Caco-2 (cell line): Measurements from ENCODE around the gene TSPAN18. TPM values are rescaled to one million over a fixed set of nuclear protein-coding genes. Genes with fewer than 3 reads are reported as not detected.

Experiments used
- BruUV-seq: library from RNA; stranded (reverse); fragments of 400-500 nt; replicated peaks from 2 replicates; lab custom pipeline; 2021; lab: Mats Ljungman, UMichigan
- CTCF ChIA-PET: fragments of 300-600 bp; sonication (Branson Sonifier 250); formaldehyde crosslinking; loops from one replicate; lab custom pipeline; 2022; ENCODE audit warnings: antibody characterized with exemption; lab: Charles Lee
- POLR2A ChIA-PET: fragments of 300-600 bp; sonication (Branson Sonifier 250); formaldehyde crosslinking; loops from one replicate; lab custom pipeline; 2022; ENCODE audit warnings: antibody characterized with exemption; lab: Charles Lee
- DNase-seq, 2 experiments: peaks; one replicate each; pipeline versions ENCODE4 v3.0.0 to v3.0.0-alpha.2; 2020 to 2022
- H3K27me3 ChIP-seq: replicated peaks from 2 replicates; pipeline ENCODE4 v1.6.0; 2011; ENCODE audit warnings: low read length; ENCODE audit not compliant: control insufficient read depth, insufficient read depth
- H3K36me3 ChIP-seq: 2 replicates; pipeline ENCODE4 v1.5.1; 2011; ENCODE audit warnings: low read length; ENCODE audit not compliant: control insufficient read depth, insufficient read depth
- H3K4me1 ChIP-seq: fragments of 250-450 bp; sonication (Bioruptor Pico); 2 replicates; pipeline ENCODE4 v1.5.1; 2020; ENCODE audit warnings: mild to moderate bottlenecking
- H3K4me3 ChIP-seq: 2 replicates; pipeline ENCODE4 v1.5.1; 2011; ENCODE audit warnings: low read depth, mild to moderate bottlenecking, control low read depth, low read length
- H3K9me3 ChIP-seq: fragments of 250-450 bp; sonication (Bioruptor Pico); 2 replicates; pipeline ENCODE4 v1.5.1; 2020; ENCODE audit warnings: mild to moderate bottlenecking, moderate library complexity
- H3K27ac Mint-ChIP-seq: one replicate; pipeline ENCODE4 v1.8.0; 2022; ENCODE audit warnings: mixed read lengths; ENCODE audit not compliant: unreplicated experiment
- H3K27me3 Mint-ChIP-seq: one replicate; pipeline ENCODE4 v1.8.0; 2022; ENCODE audit warnings: mixed read lengths; ENCODE audit not compliant: insufficient read depth, unreplicated experiment
- H3K36me3 Mint-ChIP-seq: one replicate; pipeline ENCODE4 v1.8.0; 2022; ENCODE audit warnings: mild to moderate bottlenecking, mixed read lengths; ENCODE audit not compliant: insufficient read depth, unreplicated experiment
- H3K4me1 Mint-ChIP-seq: one replicate; pipeline ENCODE4 v1.8.0; 2022; ENCODE audit warnings: low read depth, mixed read lengths; ENCODE audit not compliant: unreplicated experiment
- H3K4me3 Mint-ChIP-seq: one replicate; pipeline ENCODE4 v1.8.0; 2022; ENCODE audit warnings: mild to moderate bottlenecking, moderate library complexity, mixed read lengths; ENCODE audit not compliant: unreplicated experiment
- H3K9me3 Mint-ChIP-seq: one replicate; pipeline ENCODE4 v1.8.0; 2022; ENCODE audit warnings: mixed read lengths; ENCODE audit not compliant: unreplicated experiment
- CTCF ChIP-seq, 2 experiments: fragments of 200-600 bp in 1 of 2; IDR thresholded peaks; 1 replicate in 1 of 2; 2 replicates in 1 of 2; pipeline versions ENCODE4 v1.5.1 to v1.8.0; 2011 to 2022; ENCODE audit warnings: antibody characterized with exemption in 1 of 2, control low read depth in 1 of 2, inconsistent platforms in 1 of 2, low read depth in 1 of 2, low read length in 1 of 2, mild to moderate bottlenecking in 1 of 2, moderate library complexity in 1 of 2; ENCODE audit not compliant: insufficient read depth in 1 of 2, severe bottlenecking in 1 of 2, unreplicated experiment in 1 of 2
- intact Hi-C: fragments of 100-400 bp; cut with micrococcal nuclease; formaldehyde crosslinking; loops from one replicate; pipeline ENCODE4 v1.10.0; 2022; ENCODE audit not compliant: unreplicated experiment
- total RNA-seq: library from RNA; stranded (reverse); gene quantifications from 2 replicates; pipeline ENCODE4 v1.2.3, GENCODE V29; 2022

Gene TSPAN18
- total RNA-seq, 1 experiment from 2014 or later = 7.4 TPM

DNA sequence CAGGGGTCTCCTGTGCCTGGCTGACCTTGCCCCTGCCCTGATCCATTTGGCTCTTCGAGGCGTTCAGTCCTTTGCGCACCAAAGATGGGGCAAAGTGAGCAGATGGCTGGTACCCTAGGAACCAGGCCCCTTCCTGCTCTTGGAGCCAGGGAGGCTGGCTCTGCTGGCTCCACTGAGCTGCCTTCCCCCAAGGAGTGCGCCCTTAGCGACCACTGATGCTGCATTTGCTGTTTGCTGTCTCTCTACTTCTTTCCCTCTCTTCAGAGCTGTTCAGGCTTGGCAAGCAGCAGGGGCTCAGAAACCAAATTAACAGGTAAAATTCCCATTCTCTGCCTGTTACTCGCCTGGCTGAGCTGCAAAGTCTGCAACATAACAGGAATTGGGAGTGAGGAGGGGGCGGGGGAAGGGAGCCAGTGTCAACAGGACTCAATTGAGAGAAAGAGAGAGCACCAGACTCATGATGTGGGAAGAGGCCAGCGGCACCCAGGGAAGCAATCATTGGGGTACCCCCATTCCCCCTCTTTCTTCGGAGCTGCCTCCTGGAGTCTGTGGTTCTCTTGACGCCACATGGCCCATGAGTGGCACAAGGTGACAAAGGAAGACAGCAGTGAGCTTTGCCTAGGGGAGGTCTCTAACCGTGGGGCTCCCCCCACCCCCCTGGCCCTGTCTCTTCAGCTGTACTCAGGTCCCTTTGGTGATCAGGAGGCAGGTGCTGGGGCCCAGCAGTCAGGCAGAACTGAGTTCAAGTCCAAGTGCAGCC lies 121.6 kb downstream of the TSPAN18 start:
- Mint-ChIP-seq H3K27me3 (no peaks in the 10 kb centered on the region), H3K36me3 (no peaks in the 10 kb centered on the region), H3K4me1 (no peaks in the 10 kb centered on the region), H3K27ac (no peak overlapping the region), H3K4me3 (no peak overlapping the region), H3K9me3 (no peaks in the 10 kb centered on the region)
- DNase-seq = no peak
- H3K27me3 ChIP-seq = no peaks in the 10 kb centered on the region
- H3K4me3 ChIP-seq = no peak overlapping the region
- BruUV-seq = no TSS peak
- no peaks in the 10 kb centered on the region for H3K4me1 ChIP-seq
- intact Hi-C loops = no loop called here
- TF ChIP-seq CTCF (IDR thresholded peaks at IDR 0.05; ENCODE audit: insufficient read depth in 1 of 2, low read depth in 1 of 2, low read length in 1 of 2, severe bottlenecking in 1 of 2, unreplicated experiment in 1 of 2) = no peak
- ChIA-PET CTCF (interaction anchor here (0.6 kb wide), 1 partner anchor 173 kb away, joined by 4 read pairs; no protein-coding TSS in a partner anchor), POLR2A (no interaction called here)
- H3K9me3 ChIP-seq = peaks cover 7% of the 10 kb centered on the region
- H3K36me3 ChIP-seq = no peaks in the 10 kb centered on the region

GRCh38 chr11:44848963-44849350 lies 122.2 kb downstream of the TSPAN18 start:
- no peaks in the 10 kb centered on the region for H3K36me3 Mint-ChIP-seq
- Histone ChIP-seq H3K27me3 (no peaks in the 10 kb centered on the region), H3K4me1 (no peaks in the 10 kb centered on the region), H3K9me3 (peaks cover 7% of the 10 kb centered on the region), H3K4me3 (no peak overlapping the region), H3K36me3 (no peaks in the 10 kb centered on the region)
- BruUV-seq = no TSS peak
- no peak for DNase-seq
- ChIA-PET POLR2A (no interaction called here), CTCF (interaction anchor here (0.6 kb wide), 1 partner anchor 172 kb away, joined by 4 read pairs; no protein-coding TSS in a partner anchor)
- no peaks in the 10 kb centered on the region for H3K4me1 Mint-ChIP-seq
- H3K27me3 Mint-ChIP-seq = no peaks in the 10 kb centered on the region
- no peak for TF ChIP-seq CTCF (IDR thresholded peaks at IDR 0.05; ENCODE audit: insufficient read depth in 1 of 2, low read depth in 1 of 2, low read length in 1 of 2, severe bottlenecking in 1 of 2, unreplicated experiment in 1 of 2)
- H3K9me3 Mint-ChIP-seq = no peaks in the 10 kb centered on the region
- no peak overlapping the region for H3K27ac Mint-ChIP-seq
- intact Hi-C loops = no loop called here
- no peak overlapping the region for H3K4me3 Mint-ChIP-seq

GRCh38 chr11:44849424-44849823 lies 122.7 kb downstream of the TSPAN18 start:
- ChIA-PET CTCF (no interaction called here), POLR2A (no interaction called here)
- Mint-ChIP-seq H3K36me3 (no peaks in the 10 kb centered on the region), H3K27ac (no peak overlapping the region), H3K27me3 (no peaks in the 10 kb centered on the region), H3K4me3 (no peak overlapping the region), H3K4me1 (no peaks in the 10 kb centered on the region), H3K9me3 (no peaks in the 10 kb centered on the region)
- no peak for DNase-seq
- intact Hi-C loops = no loop called here
- no peaks in the 10 kb centered on the region for H3K36me3 ChIP-seq
- BruUV-seq = no TSS peak
- H3K4me3 ChIP-seq = no peak overlapping the region
- TF ChIP-seq CTCF (IDR thresholded peaks at IDR 0.05; ENCODE audit: insufficient read depth in 1 of 2, low read depth in 1 of 2, low read length in 1 of 2, severe bottlenecking in 1 of 2, unreplicated experiment in 1 of 2) = no peak
- H3K9me3 ChIP-seq = peaks cover 7% of the 10 kb centered on the region
- H3K27me3 ChIP-seq = no peaks in the 10 kb centered on the region
- no peaks in the 10 kb centered on the region for H3K4me1 ChIP-seq
